MCF 10A (cell line): ENCODE measurements around the gene SCUBE1. TPM values are rescaled to one million over a fixed set of nuclear protein-coding genes. Genes with fewer than 3 reads are reported as not detected.

Experiments used
- BruUV-seq: library from RNA; stranded (reverse); fragments of 400-500 nt; replicated peaks from 2 replicates; lab custom pipeline; 2021; lab: Mats Ljungman, UMichigan
- CTCF ChIA-PET: fragments of 300-600 bp; sonication (Branson Sonifier 250); formaldehyde crosslinking; extraction: SDS; loops from one replicate; lab custom pipeline; 2021; ENCODE audit warnings: antibody characterized with exemption, inconsistent platforms; lab: Yijun Ruan, JAX
- POLR2A ChIA-PET: fragments of 300-600, 350-650 bp; sonication (Branson Sonifier 250); formaldehyde crosslinking; extraction: SDS; loops from one replicate; lab custom pipeline; 2020; ENCODE audit warnings: antibody characterized with exemption, inconsistent platforms; lab: Yijun Ruan, JAX
- DNase-seq: peaks from one replicate; pipeline ENCODE4 v3.0.0-alpha.2; 2018; ENCODE audit not compliant: unreplicated experiment
- H3K27ac Mint-ChIP-seq: one replicate; pipeline ENCODE4 v1.8.0; 2022; ENCODE audit warnings: mild to moderate bottlenecking, low read depth, mixed read lengths; ENCODE audit not compliant: unreplicated experiment
- H3K27me3 Mint-ChIP-seq: one replicate; pipeline ENCODE4 v1.8.0; 2022; ENCODE audit warnings: mixed read lengths; ENCODE audit not compliant: insufficient read depth, unreplicated experiment
- H3K36me3 Mint-ChIP-seq: one replicate; pipeline ENCODE4 v1.8.0; 2022; ENCODE audit warnings: mild to moderate bottlenecking, moderate library complexity, mixed read lengths; ENCODE audit not compliant: insufficient read depth, unreplicated experiment
- H3K4me1 Mint-ChIP-seq: one replicate; pipeline ENCODE4 v1.8.0; 2022; ENCODE audit warnings: mixed read lengths; ENCODE audit not compliant: insufficient read depth, unreplicated experiment
- H3K4me3 Mint-ChIP-seq: one replicate; pipeline ENCODE4 v1.8.0; 2022; ENCODE audit warnings: mild to moderate bottlenecking, moderate library complexity, mixed read lengths; ENCODE audit not compliant: unreplicated experiment
- H3K9me3 Mint-ChIP-seq: one replicate; pipeline ENCODE4 v1.8.0; 2022; ENCODE audit warnings: mixed read lengths; ENCODE audit not compliant: unreplicated experiment
- intact Hi-C: fragments of 100-400 bp; cut with micrococcal nuclease; formaldehyde crosslinking; loops from 2 replicates; pipeline ENCODE4 v1.14.1; 2022
- total RNA-seq: library from RNA; stranded (reverse); gene quantifications from 2 replicates; pipeline ENCODE4 v1.2.3, GENCODE V29; 2022
- TF ChIP-seq, protein P1 (sequence below): fragments of 200-600 bp; IDR thresholded peaks from one replicate; pipeline ENCODE4 v1.8.0; 2022; ENCODE audit warnings: antibody characterized with exemption, mild to moderate bottlenecking; ENCODE audit not compliant: unreplicated experiment

Gene SCUBE1
- total RNA-seq, 1 experiment from 2014 or later: not detected

DNA sequence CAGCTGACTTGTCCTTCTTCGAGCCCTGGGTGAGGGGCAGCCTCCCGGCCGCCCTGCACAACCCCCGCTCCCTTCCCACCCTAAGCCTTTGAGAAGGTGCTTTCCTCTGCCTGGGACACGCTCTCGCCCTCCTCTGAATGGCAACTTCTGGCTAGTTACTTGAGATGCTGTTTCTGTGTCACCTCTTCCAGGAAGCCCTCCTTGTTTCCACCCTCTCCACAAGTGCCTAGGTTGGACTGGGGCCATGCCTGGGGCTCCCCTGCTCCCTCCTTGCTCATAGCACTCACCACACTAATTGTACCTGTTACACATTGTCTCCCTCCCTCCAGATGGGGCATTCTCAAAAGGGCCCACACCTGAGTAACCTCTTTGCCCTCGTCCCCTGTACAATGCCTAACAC, 72.2 kb downstream of the SCUBE1 start:
- DNase-seq: no peak
- Mint-ChIP-seq H3K9me3 (no peaks in the 10 kb centered on the region), H3K4me3 (no peak overlapping the region), H3K27ac (no peak overlapping the region), H3K27me3 (peaks cover 28% of the 10 kb centered on the region), H3K36me3 (no peaks in the 10 kb centered on the region), H3K4me1 (peaks cover 18% of the 10 kb centered on the region)
- POLR2A ChIA-PET: no interaction called here
- no TSS peak for BruUV-seq
- intact Hi-C loops: loop anchor here (10.0 kb wide), 2 partner anchors 554 to 634 kb away; no protein-coding TSS in a partner anchor
- CTCF ChIA-PET: interaction anchor here (0.6 to 4.8 kb wide), 7 partner anchors 38 to 556 kb away, joined by 3 to 27 read pairs (median 7); no protein-coding TSS in a partner anchor
- TF ChIP-seq, protein P1, sequence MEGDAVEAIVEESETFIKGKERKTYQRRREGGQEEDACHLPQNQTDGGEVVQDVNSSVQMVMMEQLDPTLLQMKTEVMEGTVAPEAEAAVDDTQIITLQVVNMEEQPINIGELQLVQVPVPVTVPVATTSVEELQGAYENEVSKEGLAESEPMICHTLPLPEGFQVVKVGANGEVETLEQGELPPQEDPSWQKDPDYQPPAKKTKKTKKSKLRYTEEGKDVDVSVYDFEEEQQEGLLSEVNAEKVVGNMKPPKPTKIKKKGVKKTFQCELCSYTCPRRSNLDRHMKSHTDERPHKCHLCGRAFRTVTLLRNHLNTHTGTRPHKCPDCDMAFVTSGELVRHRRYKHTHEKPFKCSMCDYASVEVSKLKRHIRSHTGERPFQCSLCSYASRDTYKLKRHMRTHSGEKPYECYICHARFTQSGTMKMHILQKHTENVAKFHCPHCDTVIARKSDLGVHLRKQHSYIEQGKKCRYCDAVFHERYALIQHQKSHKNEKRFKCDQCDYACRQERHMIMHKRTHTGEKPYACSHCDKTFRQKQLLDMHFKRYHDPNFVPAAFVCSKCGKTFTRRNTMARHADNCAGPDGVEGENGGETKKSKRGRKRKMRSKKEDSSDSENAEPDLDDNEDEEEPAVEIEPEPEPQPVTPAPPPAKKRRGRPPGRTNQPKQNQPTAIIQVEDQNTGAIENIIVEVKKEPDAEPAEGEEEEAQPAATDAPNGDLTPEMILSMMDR: no peak

DNA sequence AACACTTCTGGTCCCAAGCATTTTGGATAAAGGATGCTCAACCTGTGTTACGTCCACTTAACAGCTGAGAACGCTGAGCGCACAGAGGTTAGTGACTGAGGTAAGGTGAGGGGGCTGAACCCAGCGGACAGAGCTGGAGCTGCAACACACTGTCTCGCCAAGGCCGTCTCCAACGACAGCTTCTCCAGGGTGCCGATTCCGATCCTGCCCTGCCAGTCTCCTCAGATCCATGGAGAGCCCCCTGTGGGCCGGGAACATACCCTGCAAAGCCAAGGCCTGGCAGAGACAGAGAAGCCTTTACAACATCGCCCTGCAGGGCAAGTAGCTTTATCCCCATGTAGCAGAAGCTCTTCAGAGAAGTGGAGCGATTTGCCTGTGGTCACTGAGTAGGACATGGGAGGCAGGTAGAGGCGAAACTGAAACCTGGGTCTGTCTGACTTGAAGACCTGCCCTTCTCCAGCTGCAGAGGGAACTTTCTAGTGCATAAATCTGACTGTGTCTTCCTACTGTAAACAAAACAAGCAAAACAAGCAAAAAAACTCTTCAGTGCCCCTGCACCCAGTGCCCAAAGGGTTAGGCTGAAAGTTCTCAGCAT, 72.8 kb downstream of the SCUBE1 start:
- CTCF ChIA-PET: interaction anchor here (0.6 to 4.8 kb wide), 6 partner anchors 11 to 151 kb away, joined by 3 to 27 read pairs (median 4); no protein-coding TSS in a partner anchor
- no peak overlapping the region for H3K4me3 Mint-ChIP-seq
- no TSS peak for BruUV-seq
- no peak overlapping the region for H3K27ac Mint-ChIP-seq
- no peaks in the 10 kb centered on the region for H3K9me3 Mint-ChIP-seq
- intact Hi-C loops: loop anchor here (10.0 kb wide), 2 partner anchors 554 to 634 kb away; no protein-coding TSS in a partner anchor
- TF ChIP-seq, protein P1: peak; percentile 13
- H3K4me1 Mint-ChIP-seq: peaks cover 13% of the 10 kb centered on the region
- H3K36me3 Mint-ChIP-seq: no peaks in the 10 kb centered on the region
- H3K27me3 Mint-ChIP-seq: peaks cover 28% of the 10 kb centered on the region
- POLR2A ChIA-PET: no interaction called here
- no peak for DNase-seq

DNA sequence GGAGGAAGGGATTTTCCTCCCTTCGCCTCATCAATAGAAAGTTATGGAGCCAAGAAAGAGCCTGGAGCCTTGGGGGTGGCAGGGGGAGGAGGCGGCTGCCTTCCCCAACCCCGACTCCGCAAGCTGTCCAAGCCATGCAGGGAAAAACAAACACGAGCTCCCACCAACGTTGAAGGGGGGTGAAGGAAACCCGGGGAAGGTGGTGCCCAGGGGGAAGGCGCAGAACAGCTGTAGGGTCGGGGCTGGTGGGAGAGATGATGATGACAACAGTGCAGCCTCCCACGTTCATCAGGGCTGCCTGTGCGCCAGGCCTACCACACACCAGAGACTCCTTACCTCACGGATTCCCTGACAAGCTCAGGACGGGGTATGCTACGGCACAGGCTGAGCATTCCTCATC, 73.5 kb downstream of the SCUBE1 start:
- Mint-ChIP-seq H3K27me3 (peaks cover 33% of the 10 kb centered on the region), H3K4me1 (peaks cover 6% of the 10 kb centered on the region), H3K9me3 (no peaks in the 10 kb centered on the region), H3K4me3 (no peak overlapping the region), H3K27ac (no peak overlapping the region), H3K36me3 (no peaks in the 10 kb centered on the region)
- CTCF ChIA-PET: interaction anchor here (0.7 to 2.8 kb wide), 3 partner anchors 10 to 119 kb away, joined by 3 to 14 read pairs (median 4); no protein-coding TSS in a partner anchor
- intact Hi-C loops: loop anchor here (10.0 kb wide), 2 partner anchors 555 to 635 kb away; no protein-coding TSS in a partner anchor
- DNase-seq: no peak
- BruUV-seq: no TSS peak
- POLR2A ChIA-PET: no interaction called here
- TF ChIP-seq, protein P1: no peak

DNA sequence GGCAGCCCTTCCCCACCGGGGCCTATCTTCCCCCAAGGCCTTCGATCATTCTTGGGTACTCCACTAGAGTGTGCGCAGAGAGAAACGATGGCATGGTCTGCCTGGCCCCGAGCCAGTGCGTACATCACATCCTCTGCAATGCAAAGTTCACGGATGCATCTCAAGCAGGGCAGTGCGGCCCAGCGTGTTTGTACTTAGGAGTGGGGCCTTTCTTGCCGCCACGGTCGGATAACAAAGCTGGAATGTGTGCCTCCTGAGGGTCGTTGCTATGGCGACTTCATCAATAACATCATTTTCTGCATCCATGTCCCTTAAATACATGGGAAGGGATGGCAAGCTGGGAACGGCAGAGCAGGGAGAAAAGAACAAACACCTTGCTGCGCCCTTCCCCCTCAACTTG, 73.9 kb downstream of the SCUBE1 start:
- H3K4me3 Mint-ChIP-seq: no peak overlapping the region
- H3K9me3 Mint-ChIP-seq: no peaks in the 10 kb centered on the region
- peaks cover 6% of the 10 kb centered on the region for H3K4me1 Mint-ChIP-seq
- H3K36me3 Mint-ChIP-seq: no peaks in the 10 kb centered on the region
- H3K27me3 Mint-ChIP-seq: peaks cover 37% of the 10 kb centered on the region
- BruUV-seq: no TSS peak
- TF ChIP-seq, protein P1: no peak
- intact Hi-C loops: no loop called here
- CTCF ChIA-PET: interaction anchor here (2.8 kb wide), 1 partner anchor 77 kb away, joined by 14 read pairs; no protein-coding TSS in a partner anchor
- H3K27ac Mint-ChIP-seq: no peak overlapping the region
- DNase-seq: no peak
- POLR2A ChIA-PET: no interaction called here
